ENCODE data around the gene EIF2D.

EIF2D gene

GRCh38 chr1:206636671-206637070 is 24.4 kb upstream of the EIF2D start:
- TF ChIP-seq CTCF (IDR thresholded peaks at IDR 0.05; ENCODE audit: control extremely low read depth, extremely low read depth, low read depth, missing control alignments) = no peak
- CTCF ChIA-PET = interaction anchor here (1.3 to 10.3 kb wide), 4 partner anchors 25 to 157 kb away, joined by 3 to 314 read pairs (median 11); partner anchors contain the start of gene EIF2D
- POLR2A ChIA-PET = no interaction called here
- DNase-seq (ENCODE audit: extremely low spot score) = no peak

GRCh38 chr1:206635978-206636345 is 23.7 kb upstream of the EIF2D start:
- ChIA-PET POLR2A (interaction anchor here (1.0 to 1.5 kb wide), 6 partner anchors 13 to 346 kb away, joined by 4 to 6 read pairs (median 5); partner anchors contain the start of gene EIF2D), CTCF (interaction anchor here (0.9 to 10.3 kb wide), 19 partner anchors 11 to 344 kb away, joined by 3 to 314 read pairs (median 6); partner anchors contain the start of gene EIF2D)
- no peak for TF ChIP-seq CTCF (IDR thresholded peaks at IDR 0.05; ENCODE audit: control extremely low read depth, extremely low read depth, low read depth, missing control alignments)
- no peak for DNase-seq (ENCODE audit: extremely low spot score)

- no peak for TF ChIP-seq CTCF (IDR thresholded peaks at IDR 0.05; ENCODE audit: control extremely low read depth, extremely low read depth, low read depth, missing control alignments)
- DNase-seq (ENCODE audit: extremely low spot score) = peak; percentile 97
- POLR2A ChIA-PET = interaction anchor here (0.7 to 1.5 kb wide), 9 partner anchors 13 to 347 kb away, joined by 3 to 6 read pairs (median 4); partner anchors contain the start of genes EIF2D and IKBKE
- CTCF ChIA-PET = interaction anchor here (0.6 to 10.3 kb wide), 44 partner anchors 8 to 350 kb away, joined by 3 to 314 read pairs (median 5); partner anchors contain the start of genes EIF2D and IL19
These were observed 23.1 kb upstream of the EIF2D start, which contains the start of gene DYRK3 for GRCh38 chr1:206635080-206635977. Gene DYRK3, plus strand, starts transcription at chr1:206635536. Its CDS starts 168 bp downstream, at chr1:206635704.

- CTCF ChIA-PET = interaction anchor here (0.8 to 10.3 kb wide), 42 partner anchors 9 to 351 kb away, joined by 3 to 314 read pairs (median 5); partner anchors contain the start of genes EIF2D and IL19
- TF ChIP-seq CTCF (IDR thresholded peaks at IDR 0.05; ENCODE audit: control extremely low read depth, extremely low read depth, low read depth, missing control alignments) = peak; percentile 81
- DNase-seq (ENCODE audit: extremely low spot score) = peak; percentile 59
- POLR2A ChIA-PET = interaction anchor here (0.8 to 1.5 kb wide), 6 partner anchors 13 to 348 kb away, joined by 3 to 6 read pairs (median 4); no protein-coding TSS in a partner anchor
These were observed 22.3 kb upstream of the EIF2D start for GRCh38 chr1:206634365-206635079.

GRCh38 chr1:206633708-206634121 is 21.4 kb upstream of the EIF2D start:
- ChIA-PET CTCF (interaction anchor here (0.7 to 10.3 kb wide), 26 partner anchors 9 to 349 kb away, joined by 3 to 314 read pairs (median 6); partner anchors contain the start of gene EIF2D), POLR2A (no interaction called here)
- no peak for DNase-seq (ENCODE audit: extremely low spot score)
- no peak for TF ChIP-seq CTCF (IDR thresholded peaks at IDR 0.05; ENCODE audit: control extremely low read depth, extremely low read depth, low read depth, missing control alignments)

GRCh38 chr1:206631085-206631509 is 18.8 kb upstream of the EIF2D start:
- peak; percentile 75 for DNase-seq (ENCODE audit: extremely low spot score)
- TF ChIP-seq CTCF (IDR thresholded peaks at IDR 0.05; ENCODE audit: control extremely low read depth, extremely low read depth, low read depth, missing control alignments) = peak; percentile 51
- POLR2A ChIA-PET = no interaction called here
- CTCF ChIA-PET = interaction anchor here (1.0 to 5.4 kb wide), 33 partner anchors 8 to 422 kb away, joined by 3 to 108 read pairs (median 6); partner anchors contain the start of genes EIF2D and PFKFB2

All from GM10248 (cell line).